GM12878 (cell line): ENCODE results near the gene ADCY2. TPM values are rescaled to one million over a fixed set of nuclear protein-coding genes. Genes with fewer than 3 reads are reported as not detected.

Experiments
- CREM ChIP-seq: IDR thresholded peaks from 2 replicates; pipeline ENCODE4 v1.6.1; 2014; ENCODE audit warnings: antibody characterized with exemption, low read depth
- DPF2 ChIP-seq: fragments of 450-650 bp; IDR thresholded peaks from 2 replicates; pipeline ENCODE4 v1.6.1; 2017; ENCODE audit warnings: mild to moderate bottlenecking
- E2F8 ChIP-seq: fragments of 450-650 bp; IDR thresholded peaks from 2 replicates; pipeline ENCODE4 v1.6.1; 2018; ENCODE audit warnings: mild to moderate bottlenecking, low read depth, moderate library complexity; ENCODE audit not compliant: partially characterized antibody
- GABPA ChIP-seq: IDR thresholded peaks from 2 replicates; pipeline ENCODE4 v1.6.1; 2014; ENCODE audit warnings: antibody characterized with exemption, low read depth, mild to moderate bottlenecking, inconsistent platforms
- HDAC2 ChIP-seq: fragments of 200-600 bp; sonication (generic); IDR thresholded peaks from 2 replicates; pipeline ENCODE4 v1.6.1; 2017
- HDGF ChIP-seq: fragments of 450-650 bp; IDR thresholded peaks from 2 replicates; pipeline ENCODE4 v1.6.1; 2016; ENCODE audit warnings: antibody characterized with exemption
- KLF5 ChIP-seq: fragments of 450-650 bp; IDR thresholded peaks from 2 replicates; pipeline ENCODE4 v1.6.1; 2014; ENCODE audit warnings: mild to moderate bottlenecking; ENCODE audit not compliant: partially characterized antibody
- NBN ChIP-seq: fragments of 450-650 bp; IDR thresholded peaks from 2 replicates; pipeline ENCODE4 v1.6.1; 2016
- NFIC ChIP-seq: IDR thresholded peaks from 2 replicates; pipeline ENCODE4 v1.6.1; 2012; ENCODE audit warnings: low read depth, mild to moderate bottlenecking, inconsistent platforms, low read length, moderate library complexity
- PAX5 ChIP-seq: IDR thresholded peaks from 2 replicates; pipeline ENCODE4 v1.6.1; 2011; ENCODE audit warnings: low read depth, low read length, borderline replicate concordance
- POLR2A ChIP-seq: IDR thresholded peaks from 2 replicates; pipeline ENCODE4 v1.6.1; 2011; ENCODE audit warnings: low read depth, mild to moderate bottlenecking, low read length
- RB1 ChIP-seq: fragments of 450-650 bp; formaldehyde crosslinking; IDR thresholded peaks from 2 replicates; pipeline ENCODE4 v1.6.1; 2017; ENCODE audit warnings: mild to moderate bottlenecking, borderline replicate concordance
- RCOR1 ChIP-seq: conservative IDR thresholded peaks from 2 replicates; pipeline ENCODE4 v1.6.1; 2012; ENCODE audit warnings: low read depth, low read length, improper control_type of control experiment
- SP1 ChIP-seq: IDR thresholded peaks from one replicate; pipeline ENCODE4 v1.6.1; 2011; ENCODE audit warnings: low read depth, low read length
- SREBF2 ChIP-seq: IDR thresholded peaks from 2 replicates; pipeline ENCODE4 v1.6.1; 2012; ENCODE audit warnings: mild to moderate bottlenecking, low read length
- SRF ChIP-seq, 2 experiments: IDR thresholded peaks; 2 replicates each; pipeline ENCODE4 v1.6.1; 2011; ENCODE audit warnings: low read depth in 2 of 2, low read length in 2 of 2, mild to moderate bottlenecking in 1 of 2, moderate library complexity in 1 of 2
- STAT1 ChIP-seq: fragments of 450-650 bp; conservative IDR thresholded peaks from 2 replicates; pipeline ENCODE4 v1.6.1; 2014; ENCODE audit warnings: antibody characterized with exemption, mild to moderate bottlenecking
- USF2 ChIP-seq: IDR thresholded peaks from 2 replicates; pipeline ENCODE4 v1.6.1; 2011; ENCODE audit warnings: low read depth, low read length, improper control_type of control experiment, borderline replicate concordance
- ZNF207 ChIP-seq: fragments of 450-650 bp; IDR thresholded peaks from 2 replicates; pipeline ENCODE4 v1.6.1; 2014; ENCODE audit warnings: antibody characterized with exemption, mild to moderate bottlenecking, borderline replicate concordance
- ZNF622 ChIP-seq: fragments of 450-650 bp; IDR thresholded peaks from 2 replicates; pipeline ENCODE4 v1.6.1; 2017; ENCODE audit warnings: mild to moderate bottlenecking, inconsistent platforms
- ZNF687 ChIP-seq: fragments of 450-650 bp; IDR thresholded peaks from 2 replicates; pipeline ENCODE4 v1.6.1; 2017; ENCODE audit warnings: mild to moderate bottlenecking, moderate library complexity
- polyA plus RNA-seq, 11 experiments: library from polyadenylated mRNA; depleted of rRNA in 4 of 11; unstranded in 6 of 11; stranded (reverse) in 5 of 11; fragments of >200 nt; fragmentation: Nextera tagmentation in 4 of 11; fragmentation: Illumina TruSeq in 1 of 11; extraction: Ambion mirVana in 4 of 11; extraction: Trizol in 1 of 11; gene quantifications; 1 replicate in 1 of 11; 2 replicates in 10 of 11; pipeline versions ENCODE4 v1.2.1 to v1.2.3, GENCODE V29; 2011 to 2016; ENCODE audit warnings: inconsistent platforms in 2 of 11, missing spikeins in 2 of 11, low read depth in 1 of 11
- total RNA-seq, 4 experiments: library from RNA; depleted of rRNA in 3 of 4; stranded (reverse); fragments of >200 nt in 3 of 4; fragmentation: Illumina TruSeq in 1 of 4; extraction: Trizol in 1 of 4; gene quantifications; 2 replicates each; pipeline versions ENCODE4 v1.2.1 to v1.2.3, GENCODE V29; 2013 to 2021
- TF ChIP-seq, protein P1 (sequence below): fragments of 450-650 bp; conservative IDR thresholded peaks from 2 replicates; pipeline ENCODE4 v1.6.1; 2017; ENCODE audit warnings: mild to moderate bottlenecking, moderate library complexity

The ADCY2 gene
- total and polyA plus RNA-seq, 10 of the 15 experiments (the other 5 are each of a cell fraction or from before 2014, with no cell fraction given) = 0.07 to 0.26 TPM; not detected in 8

DNA sequence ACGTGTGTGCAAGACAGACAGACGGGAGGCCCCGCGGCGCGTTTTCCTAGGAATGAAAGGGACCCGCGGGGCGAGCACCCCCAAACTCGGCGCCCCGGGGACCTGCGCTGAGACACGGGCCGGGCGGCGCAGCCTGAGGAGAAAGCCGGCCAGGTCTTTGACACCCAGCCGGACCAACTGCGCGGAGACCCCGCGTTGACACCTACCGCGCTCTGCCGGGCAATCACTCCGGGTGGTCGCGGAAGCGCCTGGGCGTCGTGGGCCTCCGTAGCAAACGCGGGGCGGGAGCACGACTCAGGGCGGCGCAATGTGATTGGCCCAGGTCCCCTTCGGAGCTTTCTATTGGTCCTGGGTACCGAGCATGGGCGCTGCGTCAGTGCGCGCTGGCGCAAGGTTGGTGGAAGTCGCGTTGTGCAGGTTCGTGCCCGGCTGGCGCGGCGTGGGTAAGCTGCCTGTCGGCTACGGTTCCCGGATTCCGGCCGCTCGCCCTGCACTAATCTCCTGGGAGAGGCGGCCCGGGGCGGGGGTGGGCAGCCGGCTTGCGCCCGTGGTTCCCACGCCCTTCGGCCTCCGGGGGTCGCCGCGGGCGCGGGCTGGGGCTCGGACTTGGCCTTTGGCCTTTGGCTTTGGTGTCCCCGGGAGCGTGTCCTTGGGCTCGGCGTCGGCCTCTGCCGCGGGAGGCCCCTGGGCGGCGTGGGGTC is 473.0 kb downstream of the ADCY2 start, which contains the start of the genes FASTKD3 and MTRR (continued):
- TF ChIP-seq RB1 (no peak), CREM (peak; percentile 91), DPF2 (0 out of 2 replicates have a peak, but pooled peaks have one; percentile 43), RCOR1 (no peak), KLF5 (no peak), NBN (0 out of 2 replicates have a peak, but pooled peaks have one; percentile 60), ZNF622 (no peak; the same call in 1 of the 2 replicates), SP1 (peak; percentile 98), SRF (IDR thresholded peaks at IDR 0.05; ENCODE audit: low read depth in 2 of 2, low read length in 2 of 2) (no peak), GABPA (no peak), USF2 (no peak), HDGF (no peak), PAX5 (0 out of 2 replicates have a peak, but pooled peaks have one; percentile 39), HDAC2 (no peak), POLR2A (peak; percentile 98), ZNF687 (no peak), E2F8 (no peak), ZNF207 (no peak), STAT1 (no peak), NFIC (no peak), SREBF2 (no peak)
- TF ChIP-seq, protein P1, sequence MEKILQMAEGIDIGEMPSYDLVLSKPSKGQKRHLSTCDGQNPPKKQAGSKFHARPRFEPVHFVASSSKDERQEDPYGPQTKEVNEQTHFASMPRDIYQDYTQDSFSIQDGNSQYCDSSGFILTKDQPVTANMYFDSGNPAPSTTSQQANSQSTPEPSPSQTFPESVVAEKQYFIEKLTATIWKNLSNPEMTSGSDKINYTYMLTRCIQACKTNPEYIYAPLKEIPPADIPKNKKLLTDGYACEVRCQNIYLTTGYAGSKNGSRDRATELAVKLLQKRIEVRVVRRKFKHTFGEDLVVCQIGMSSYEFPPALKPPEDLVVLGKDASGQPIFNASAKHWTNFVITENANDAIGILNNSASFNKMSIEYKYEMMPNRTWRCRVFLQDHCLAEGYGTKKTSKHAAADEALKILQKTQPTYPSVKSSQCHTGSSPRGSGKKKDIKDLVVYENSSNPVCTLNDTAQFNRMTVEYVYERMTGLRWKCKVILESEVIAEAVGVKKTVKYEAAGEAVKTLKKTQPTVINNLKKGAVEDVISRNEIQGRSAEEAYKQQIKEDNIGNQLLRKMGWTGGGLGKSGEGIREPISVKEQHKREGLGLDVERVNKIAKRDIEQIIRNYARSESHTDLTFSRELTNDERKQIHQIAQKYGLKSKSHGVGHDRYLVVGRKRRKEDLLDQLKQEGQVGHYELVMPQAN = peak; percentile 64
